WI38 (cell line): ENCODE results near the gene NLGN1.

Experiments used
- H3K4me3 ChIP-seq: 2 replicates; pipeline ENCODE4 v1.5.1; 2011; ENCODE audit warnings: low read depth, mild to moderate bottlenecking, control low read depth, low read length
- TF ChIP-seq, protein P1 (sequence below): IDR thresholded peaks from 2 replicates; pipeline ENCODE4 v1.5.1; 2012; ENCODE audit warnings: low read depth, mild to moderate bottlenecking, control low read depth, low read length

Gene NLGN1

DNA sequence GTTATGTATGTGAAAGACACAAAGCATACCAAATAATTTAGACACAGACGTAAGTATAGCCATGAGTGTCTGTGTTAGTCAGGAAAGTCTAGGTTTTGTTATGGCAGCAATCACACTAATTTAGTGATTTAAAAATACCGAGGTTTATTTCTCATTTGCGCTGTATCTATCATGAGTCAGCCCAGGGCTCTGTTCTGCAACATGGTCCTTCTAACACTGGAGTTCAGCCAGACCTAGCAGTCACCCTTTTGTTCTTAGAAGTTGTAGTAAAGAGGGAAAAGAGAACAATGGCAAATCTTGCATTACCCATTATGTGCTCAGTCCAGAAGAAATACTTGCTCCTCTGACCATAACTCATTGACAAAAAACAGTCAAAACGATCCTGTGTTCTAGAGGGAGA is 311.5 kb downstream of the NLGN1 start:
- TF ChIP-seq, protein P1, sequence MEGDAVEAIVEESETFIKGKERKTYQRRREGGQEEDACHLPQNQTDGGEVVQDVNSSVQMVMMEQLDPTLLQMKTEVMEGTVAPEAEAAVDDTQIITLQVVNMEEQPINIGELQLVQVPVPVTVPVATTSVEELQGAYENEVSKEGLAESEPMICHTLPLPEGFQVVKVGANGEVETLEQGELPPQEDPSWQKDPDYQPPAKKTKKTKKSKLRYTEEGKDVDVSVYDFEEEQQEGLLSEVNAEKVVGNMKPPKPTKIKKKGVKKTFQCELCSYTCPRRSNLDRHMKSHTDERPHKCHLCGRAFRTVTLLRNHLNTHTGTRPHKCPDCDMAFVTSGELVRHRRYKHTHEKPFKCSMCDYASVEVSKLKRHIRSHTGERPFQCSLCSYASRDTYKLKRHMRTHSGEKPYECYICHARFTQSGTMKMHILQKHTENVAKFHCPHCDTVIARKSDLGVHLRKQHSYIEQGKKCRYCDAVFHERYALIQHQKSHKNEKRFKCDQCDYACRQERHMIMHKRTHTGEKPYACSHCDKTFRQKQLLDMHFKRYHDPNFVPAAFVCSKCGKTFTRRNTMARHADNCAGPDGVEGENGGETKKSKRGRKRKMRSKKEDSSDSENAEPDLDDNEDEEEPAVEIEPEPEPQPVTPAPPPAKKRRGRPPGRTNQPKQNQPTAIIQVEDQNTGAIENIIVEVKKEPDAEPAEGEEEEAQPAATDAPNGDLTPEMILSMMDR = no peak
- H3K4me3 ChIP-seq = no peak overlapping the region

DNA sequence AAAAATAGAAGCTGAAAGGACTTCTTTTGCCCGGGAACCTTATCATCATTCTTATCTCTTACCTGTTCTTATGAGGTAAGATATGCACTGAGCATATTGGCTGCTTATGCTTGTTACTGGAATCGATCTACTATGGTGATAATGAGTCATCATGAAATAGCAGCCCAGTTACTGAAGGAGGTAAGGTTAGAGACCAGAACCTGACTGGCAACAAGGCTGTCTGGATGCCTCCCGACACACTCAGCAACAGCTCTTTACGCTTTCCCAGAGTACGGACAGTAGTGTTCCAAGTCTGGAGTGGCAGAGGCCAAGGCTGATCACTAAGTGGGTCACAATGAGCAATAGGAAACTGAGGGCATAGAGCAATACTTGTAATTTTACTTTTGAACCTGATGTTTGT is 314.1 kb downstream of the NLGN1 start:
- TF ChIP-seq, protein P1 = no peak
- H3K4me3 ChIP-seq = no peak overlapping the region

DNA sequence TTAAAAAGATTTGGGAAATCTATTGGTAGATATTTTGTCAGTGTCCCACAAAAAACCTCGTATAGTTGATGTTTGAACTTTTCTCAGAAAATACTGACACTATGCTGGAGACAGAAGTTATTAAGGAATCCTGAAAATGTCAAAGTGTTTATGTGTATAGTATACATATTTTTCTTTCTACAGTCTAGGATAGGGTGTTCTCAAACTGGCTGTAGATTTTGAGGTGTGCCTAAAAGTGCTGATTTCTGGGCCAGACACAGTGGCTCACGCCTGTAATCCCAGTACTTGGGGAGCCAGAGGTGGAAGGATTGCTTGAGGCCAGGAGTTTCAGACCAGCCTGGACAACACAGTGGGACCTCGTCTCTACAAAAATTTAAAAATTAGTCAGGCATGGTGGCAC is 322.0 kb downstream of the NLGN1 start:
- no peak overlapping the region for H3K4me3 ChIP-seq
- TF ChIP-seq, protein P1 = no peak

DNA sequence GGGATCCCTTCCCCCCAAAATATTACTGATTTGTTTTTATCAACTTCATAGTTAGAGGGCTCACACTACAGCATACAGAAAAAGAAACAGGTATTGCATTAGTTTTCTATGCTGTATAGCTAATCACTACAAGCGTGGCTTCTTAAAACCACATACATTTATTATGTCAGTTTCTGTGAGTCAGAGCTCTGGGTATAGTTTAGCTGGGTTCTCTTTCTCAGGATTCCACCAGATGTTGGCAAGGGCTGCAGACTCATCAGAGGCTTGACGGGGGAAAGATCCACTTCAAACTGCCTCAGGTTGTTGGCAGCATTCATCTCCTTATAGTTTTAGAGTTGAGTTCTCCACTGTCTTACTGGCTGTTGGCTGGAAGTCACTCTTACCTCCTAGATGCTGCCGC is 328.0 kb downstream of the NLGN1 start:
- no peak overlapping the region for H3K4me3 ChIP-seq
- TF ChIP-seq, protein P1 = no peak

DNA sequence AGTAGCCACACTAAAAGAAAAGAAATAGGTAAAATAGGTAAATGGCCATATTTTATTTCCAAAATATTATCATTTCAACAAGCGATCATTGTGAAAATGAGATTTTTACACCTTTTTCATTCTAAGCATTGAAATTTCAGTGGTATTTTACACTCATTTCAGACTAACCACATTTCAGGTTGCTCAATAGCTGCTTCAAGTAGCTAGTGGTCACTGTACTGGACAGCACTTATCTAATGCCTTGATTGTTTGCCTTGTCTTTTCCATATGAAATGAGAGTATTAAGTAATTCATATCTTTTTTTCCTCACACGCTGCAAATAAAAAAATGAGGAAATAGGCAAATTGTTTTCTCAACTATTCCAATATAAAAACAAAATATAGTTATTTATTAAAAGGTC is 332.8 kb downstream of the NLGN1 start:
- no peak overlapping the region for H3K4me3 ChIP-seq
- TF ChIP-seq, protein P1 = no peak

DNA sequence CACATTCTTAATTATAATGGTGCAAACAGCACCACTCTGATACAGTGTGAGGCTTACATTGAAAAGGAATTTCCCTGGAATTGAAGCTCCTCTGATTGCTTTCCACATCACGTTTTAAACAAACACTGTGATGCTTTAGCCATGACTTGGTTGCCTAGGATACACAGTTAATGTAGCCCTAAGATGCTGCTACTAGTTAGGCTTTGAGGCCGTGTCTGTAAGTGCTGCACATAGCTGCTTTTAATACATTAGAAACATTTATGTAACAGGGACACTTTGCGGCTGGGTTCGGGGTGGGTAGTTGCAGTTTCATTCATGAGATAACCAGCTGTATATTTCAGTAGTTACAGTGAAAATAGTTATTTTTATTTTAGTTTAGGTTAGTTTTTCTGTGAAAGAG is 334.7 kb downstream of the NLGN1 start:
- TF ChIP-seq, protein P1 = no peak
- H3K4me3 ChIP-seq = no peak overlapping the region

DNA sequence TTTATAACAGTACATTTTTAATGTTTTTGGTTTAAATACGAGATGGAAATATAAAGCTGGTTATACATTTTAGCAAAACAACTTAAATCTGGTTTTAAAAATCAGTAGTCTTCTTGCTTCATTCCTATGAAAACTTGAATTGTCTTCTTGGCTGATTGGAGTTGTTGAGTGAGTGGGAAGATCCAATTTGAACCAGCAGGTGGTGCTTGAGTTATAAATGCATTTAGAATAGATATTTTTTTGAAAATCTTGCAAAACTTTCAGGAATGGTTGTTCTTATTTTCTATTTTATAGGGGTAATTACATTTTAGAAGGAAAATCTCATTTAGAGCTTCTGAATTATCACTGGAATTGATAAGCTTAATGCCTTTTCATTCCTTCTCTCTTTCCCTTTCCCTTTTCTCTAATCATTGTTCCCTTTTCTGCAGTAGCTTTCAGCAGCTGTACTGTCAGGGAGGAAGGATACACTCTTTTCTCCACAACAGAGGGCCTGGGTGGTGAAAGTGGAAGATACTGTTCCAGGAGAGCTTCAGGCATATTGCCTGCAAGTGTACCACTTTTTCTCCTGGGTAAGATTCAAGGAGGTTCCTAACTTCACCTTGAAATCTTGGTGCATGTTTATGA is 335.6 kb downstream of the NLGN1 start:
- H3K4me3 ChIP-seq = no peak overlapping the region
- TF ChIP-seq, protein P1 = peak; percentile 41; the same call in 1 of the 2 replicates
